HUES64 (cell line): ENCODE measurements around the gene MYRIP.

Source experiments
- H3K27ac ChIP-seq: 2 replicates; pipeline ENCODE4 v1.7.0; 2013; ENCODE audit warnings: low read depth, low read length, inconsistent platforms
- H3K27me3 ChIP-seq: 2 replicates; pipeline ENCODE4 v1.6.1; 2013; ENCODE audit warnings: mild to moderate bottlenecking, low read length; ENCODE audit not compliant: insufficient read depth
- H3K36me3 ChIP-seq: 2 replicates; pipeline ENCODE4 v1.6.1; 2013; ENCODE audit warnings: mild to moderate bottlenecking, low read length; ENCODE audit not compliant: insufficient read depth
- H3K4me1 ChIP-seq: 2 replicates; pipeline ENCODE4 v1.6.1; 2013; ENCODE audit warnings: mild to moderate bottlenecking, low read length, moderate library complexity; ENCODE audit not compliant: insufficient read depth
- H3K4me3 ChIP-seq: 2 replicates; pipeline ENCODE4 v1.5.1; 2013; ENCODE audit warnings: mild to moderate bottlenecking, low read length, moderate library complexity
- H3K9ac ChIP-seq: 2 replicates; pipeline ENCODE4 v1.6.1; 2013; ENCODE audit warnings: mild to moderate bottlenecking, low read depth, low read length
- H3K9me3 ChIP-seq: 2 replicates; pipeline ENCODE4 v1.6.1; 2013; ENCODE audit warnings: low read depth, low read length; ENCODE audit not compliant: insufficient read depth
- WGBS: fragments of 150-250, 120-280 bp; methylation state at CpG from one replicate; pipeline ENCODE4 v1.1.7; 2013; ENCODE audit warnings: missing lambda C conversion rate; 5-methylcytosine and 5-hydroxymethylcytosine counted together

Gene MYRIP

DNA sequence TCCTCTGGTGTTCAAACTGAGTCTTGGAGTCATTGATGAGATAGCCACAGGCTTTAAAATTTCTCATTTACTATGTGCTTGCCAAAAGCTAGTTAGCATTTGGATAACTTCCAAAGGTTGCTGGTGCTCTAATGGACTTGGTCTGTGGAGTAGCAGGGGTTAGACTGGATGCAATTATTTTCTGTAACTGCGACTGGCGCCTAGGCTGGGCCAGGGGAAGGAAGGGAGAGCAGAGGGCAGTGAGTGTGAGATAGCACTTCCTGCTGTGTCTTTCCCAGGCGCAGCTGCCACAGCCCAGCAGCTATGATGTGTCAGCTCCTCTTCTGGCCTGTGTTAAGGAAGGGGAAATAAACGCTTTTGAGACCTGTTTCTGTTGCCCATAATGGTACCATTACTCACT, 98.6 kb downstream of the MYRIP start:
- Histone ChIP-seq H3K4me1 (peaks cover 8% of the 10 kb centered on the region; the same call in 1 of the 2 replicates), H3K36me3 (no peaks in the 10 kb centered on the region), H3K27ac (no peak overlapping the region), H3K9me3 (no peaks in the 10 kb centered on the region), H3K9ac (no peak overlapping the region), H3K27me3 (no peaks in the 10 kb centered on the region), H3K4me3 (no peak overlapping the region)
- 80% methylated on average over 4 of the region's 4 CpGs for WGBS

DNA sequence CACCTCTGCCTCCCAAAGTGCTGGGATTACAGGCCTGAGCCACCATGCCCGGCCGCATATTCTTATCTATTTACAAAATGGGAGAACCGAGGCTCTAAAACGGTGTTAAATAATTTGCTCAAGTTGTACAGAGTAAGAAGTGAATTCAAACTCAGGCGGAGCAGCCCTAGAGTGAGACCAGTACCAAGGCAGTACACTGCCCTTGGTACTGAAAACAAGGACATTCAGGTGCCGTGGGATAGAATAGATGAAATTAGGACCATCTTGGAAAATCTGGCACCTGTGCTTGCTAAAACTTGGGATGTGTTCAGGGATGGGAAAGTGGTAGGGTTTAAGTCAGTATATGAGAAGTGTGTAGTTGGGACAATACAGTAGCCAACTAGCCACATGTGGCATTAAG, 100.7 kb downstream of the MYRIP start:
- 81% methylated on average over 6 of the region's 6 CpGs for WGBS
- Histone ChIP-seq H3K4me3 (no peak overlapping the region), H3K36me3 (no peaks in the 10 kb centered on the region), H3K4me1 (peaks cover 8% of the 10 kb centered on the region; the same call in 1 of the 2 replicates), H3K27me3 (no peaks in the 10 kb centered on the region), H3K9ac (no peak overlapping the region), H3K9me3 (no peaks in the 10 kb centered on the region), H3K27ac (no peak overlapping the region)

DNA sequence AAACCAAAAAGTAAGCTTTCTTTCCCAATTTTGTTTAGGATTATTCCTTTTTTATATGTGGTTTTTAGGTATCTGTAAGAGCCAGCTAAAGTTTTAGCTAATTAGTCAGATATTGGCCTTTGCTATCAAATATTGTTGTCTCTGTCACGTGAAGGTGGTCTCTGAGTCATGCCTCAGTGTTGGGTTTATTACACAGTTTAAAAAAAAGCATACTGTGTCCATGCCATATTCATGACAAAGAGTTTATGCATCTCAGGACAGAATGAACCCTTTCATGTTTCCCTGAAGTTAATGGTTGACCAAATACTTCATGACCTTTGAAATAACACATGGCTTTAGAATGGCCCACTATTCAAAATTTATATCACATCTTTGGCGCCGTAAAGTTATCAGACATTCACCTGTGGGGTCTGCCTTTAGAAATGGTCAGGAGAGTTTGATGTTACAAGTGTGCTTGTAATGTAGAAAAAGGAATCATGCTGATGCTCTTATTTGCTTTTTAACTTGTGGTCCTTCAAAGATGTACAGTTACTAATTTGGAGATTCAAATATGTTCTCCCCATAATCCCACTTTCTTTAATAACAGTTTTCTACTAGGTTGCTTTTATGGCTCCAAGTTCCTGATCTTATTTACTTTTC, 101.5 kb downstream of the MYRIP start:
- 89% methylated on average over 3 of the region's 3 CpGs for WGBS
- no peak overlapping the region for H3K27ac ChIP-seq
- H3K27me3 ChIP-seq = no peaks in the 10 kb centered on the region
- no peaks in the 10 kb centered on the region for H3K9me3 ChIP-seq
- H3K9ac ChIP-seq = no peak overlapping the region
- H3K36me3 ChIP-seq = no peaks in the 10 kb centered on the region
- H3K4me1 ChIP-seq = peaks cover 8% of the 10 kb centered on the region; the same call in 1 of the 2 replicates
- no peak overlapping the region for H3K4me3 ChIP-seq

DNA sequence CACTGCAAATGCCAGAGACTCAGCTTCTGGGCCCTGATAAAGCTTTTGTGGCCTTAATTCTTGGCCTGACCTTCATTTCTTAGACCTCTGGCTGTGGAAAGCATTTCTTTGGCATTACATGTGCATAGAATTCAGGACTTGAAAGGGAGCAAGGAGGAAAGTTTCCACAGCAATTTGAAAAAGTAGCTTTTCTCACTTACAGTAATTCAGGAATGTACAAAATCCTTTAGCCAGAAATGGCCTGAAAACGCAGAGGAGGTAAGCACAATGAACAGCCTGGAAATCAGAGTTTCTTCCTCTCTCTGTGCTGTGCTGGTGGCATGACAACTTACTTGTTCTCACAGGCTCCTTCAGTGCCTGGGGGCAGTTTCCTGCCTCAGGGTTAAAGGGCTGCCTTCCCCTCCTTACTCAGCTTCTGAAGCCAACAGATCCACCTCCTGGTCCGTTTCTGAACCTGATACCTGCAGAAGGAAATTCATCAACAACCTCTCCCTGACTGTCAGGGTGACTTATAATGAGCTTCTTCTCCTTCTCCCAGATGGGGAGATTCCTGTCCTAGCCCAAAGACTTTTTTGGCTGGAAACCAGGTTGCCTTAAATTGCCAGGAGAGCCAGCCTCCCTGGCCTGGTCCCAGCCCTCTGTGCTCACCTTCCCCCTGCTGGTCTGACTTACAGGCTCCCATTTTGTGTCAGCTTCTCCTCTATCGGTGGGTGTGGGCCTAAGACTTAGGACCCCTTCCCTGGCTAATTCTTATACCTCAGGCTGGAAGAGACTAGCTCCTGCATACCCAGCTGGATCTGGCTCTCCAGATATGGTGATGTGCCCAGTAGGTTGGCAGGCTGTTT, 102.3 kb downstream of the MYRIP start:
- H3K9me3 ChIP-seq = no peaks in the 10 kb centered on the region
- H3K4me1 ChIP-seq = peaks cover 8% of the 10 kb centered on the region; the same call in 1 of the 2 replicates
- 84% methylated on average over 3 of the region's 3 CpGs for WGBS
- no peak overlapping the region for H3K27ac ChIP-seq
- H3K4me3 ChIP-seq = no peak overlapping the region
- no peaks in the 10 kb centered on the region for H3K36me3 ChIP-seq
- H3K9ac ChIP-seq = no peak overlapping the region
- H3K27me3 ChIP-seq = no peaks in the 10 kb centered on the region

DNA sequence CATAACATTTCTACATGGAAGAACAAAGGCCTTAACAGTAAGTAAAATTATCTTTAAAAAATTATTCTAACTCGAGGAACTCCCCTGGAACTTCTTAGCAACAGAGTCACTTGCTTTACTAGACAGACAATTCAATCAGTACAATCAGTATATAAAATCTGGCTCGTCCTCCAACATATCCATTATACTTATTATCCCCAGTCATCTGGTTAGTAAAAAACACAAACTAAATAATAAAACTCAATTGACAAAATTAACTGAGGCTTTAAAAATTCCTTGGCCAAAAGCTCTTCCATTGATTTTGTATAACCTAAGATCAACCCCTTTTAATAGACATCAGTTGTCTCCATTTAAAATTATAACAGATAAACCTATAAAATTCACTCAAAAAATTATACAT, 105.6 kb downstream of the MYRIP start:
- Histone ChIP-seq H3K4me3 (no peak overlapping the region), H3K36me3 (no peaks in the 10 kb centered on the region), H3K27ac (no peak overlapping the region), H3K27me3 (no peaks in the 10 kb centered on the region), H3K4me1 (peaks cover 8% of the 10 kb centered on the region; the same call in 1 of the 2 replicates), H3K9me3 (no peaks in the 10 kb centered on the region), H3K9ac (no peak overlapping the region)
- WGBS = 83% methylated on average over 2 of the region's 2 CpGs

DNA sequence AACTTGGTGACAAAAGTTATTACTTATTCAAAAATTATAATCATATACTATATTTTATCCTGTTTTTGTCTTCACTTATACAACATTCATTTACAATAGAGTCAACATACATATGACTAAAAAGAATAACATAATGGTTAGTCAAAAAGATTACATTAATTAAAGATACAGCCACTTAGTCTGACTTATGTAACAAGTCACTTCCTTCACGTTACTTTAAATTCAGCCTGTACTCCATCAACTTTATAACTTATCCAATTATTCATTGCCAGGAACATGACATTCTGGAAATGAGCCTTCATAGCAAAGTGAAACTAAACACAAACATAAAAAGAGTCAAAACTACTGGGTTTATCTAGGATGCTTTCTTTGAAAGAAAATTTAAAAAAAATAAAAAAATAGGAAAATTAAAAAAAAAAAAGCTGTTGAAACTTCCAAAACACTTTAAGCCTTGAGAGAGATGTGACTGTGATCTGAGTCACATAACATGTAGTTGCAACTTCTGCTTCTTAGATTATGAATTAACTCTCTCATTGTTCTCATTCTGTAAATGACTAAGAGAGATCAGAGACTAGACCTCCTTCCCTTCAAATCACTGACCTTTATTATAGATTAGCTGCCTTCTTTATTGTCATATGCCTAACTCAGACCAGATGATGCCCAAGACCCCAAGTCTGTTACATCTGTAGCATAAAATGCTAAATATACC, 107.8 kb downstream of the MYRIP start:
- Histone ChIP-seq H3K9me3 (no peaks in the 10 kb centered on the region), H3K36me3 (no peaks in the 10 kb centered on the region), H3K4me1 (no peaks in the 10 kb centered on the region), H3K4me3 (no peak overlapping the region), H3K9ac (no peak overlapping the region), H3K27ac (no peak overlapping the region), H3K27me3 (no peaks in the 10 kb centered on the region)
- 94% methylated on average over 1 of the region's 1 CpG for WGBS

DNA sequence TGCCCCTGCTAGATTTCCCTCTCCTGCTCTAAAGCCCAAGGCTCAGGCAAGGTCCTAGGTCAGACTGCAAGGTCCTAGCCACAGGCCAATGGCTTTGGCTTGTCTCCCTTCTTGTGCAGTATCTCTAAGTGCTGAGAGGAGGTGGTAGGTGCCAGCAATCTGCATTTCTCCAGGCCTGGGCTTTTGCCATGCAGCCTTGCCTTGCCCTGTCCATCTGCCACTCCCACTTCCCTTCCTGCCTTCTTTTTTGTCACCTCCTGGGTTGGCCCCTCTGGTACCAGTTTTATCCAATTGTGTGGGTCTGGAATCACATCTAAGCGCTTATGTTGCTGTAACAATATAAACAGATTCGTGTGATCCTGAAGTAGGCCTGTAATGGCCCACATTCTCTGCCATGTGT, 109.9 kb downstream of the MYRIP start:
- Histone ChIP-seq H3K4me1 (no peaks in the 10 kb centered on the region), H3K36me3 (no peaks in the 10 kb centered on the region), H3K9me3 (no peaks in the 10 kb centered on the region), H3K27ac (no peak overlapping the region), H3K4me3 (no peak overlapping the region), H3K27me3 (no peaks in the 10 kb centered on the region), H3K9ac (no peak overlapping the region)
- WGBS = 91% methylated on average over 2 of the region's 2 CpGs

DNA sequence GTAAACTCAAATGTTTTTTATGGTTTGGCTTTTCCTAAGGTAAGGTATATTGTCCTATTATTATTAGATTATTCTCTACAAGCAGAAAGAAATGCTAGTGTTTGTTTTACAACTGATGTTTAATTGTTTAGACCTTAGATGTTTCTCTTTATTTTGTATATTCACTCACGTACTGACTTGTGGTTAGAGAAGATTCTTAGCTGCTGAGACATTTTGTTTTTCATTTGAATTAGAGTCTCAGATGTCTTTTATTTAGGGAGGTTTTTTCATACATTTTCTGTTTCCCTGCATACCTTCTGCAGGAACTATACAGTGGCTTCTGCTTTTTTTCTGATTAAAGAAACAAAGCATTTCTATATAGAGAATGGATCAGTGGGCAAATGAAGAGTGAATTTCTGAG, 110.9 kb downstream of the MYRIP start:
- WGBS = 100% methylated on average over 1 of the region's 1 CpG
- H3K4me1 ChIP-seq = no peaks in the 10 kb centered on the region
- H3K27ac ChIP-seq = no peak overlapping the region
- H3K4me3 ChIP-seq = no peak overlapping the region
- no peaks in the 10 kb centered on the region for H3K9me3 ChIP-seq
- no peaks in the 10 kb centered on the region for H3K36me3 ChIP-seq
- H3K27me3 ChIP-seq = no peaks in the 10 kb centered on the region
- H3K9ac ChIP-seq = no peak overlapping the region

DNA sequence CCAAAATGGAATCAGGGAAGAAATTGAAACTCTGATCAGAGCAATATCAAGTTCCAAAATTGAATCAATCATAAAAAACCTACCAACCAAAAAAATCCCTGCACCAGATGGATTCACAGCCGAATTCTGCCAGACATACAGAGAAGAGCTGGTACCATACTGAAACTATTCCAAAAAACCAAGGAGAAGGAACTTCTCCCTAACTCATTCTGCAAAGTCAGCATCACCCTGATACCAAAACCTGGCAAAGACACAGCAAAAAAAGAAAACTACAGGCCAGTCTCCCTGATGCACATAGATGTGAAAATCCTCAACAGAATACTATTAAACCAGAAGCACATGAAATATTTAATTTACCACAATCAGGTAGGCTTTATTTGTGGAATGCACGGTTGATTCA, 118.1 kb downstream of the MYRIP start:
- Histone ChIP-seq H3K9ac (no peak overlapping the region), H3K27me3 (no peaks in the 10 kb centered on the region), H3K27ac (no peak overlapping the region), H3K4me1 (no peaks in the 10 kb centered on the region), H3K4me3 (no peak overlapping the region), H3K36me3 (no peaks in the 10 kb centered on the region), H3K9me3 (no peaks in the 10 kb centered on the region)
- 43% methylated on average over 2 of the region's 2 CpGs for WGBS

DNA sequence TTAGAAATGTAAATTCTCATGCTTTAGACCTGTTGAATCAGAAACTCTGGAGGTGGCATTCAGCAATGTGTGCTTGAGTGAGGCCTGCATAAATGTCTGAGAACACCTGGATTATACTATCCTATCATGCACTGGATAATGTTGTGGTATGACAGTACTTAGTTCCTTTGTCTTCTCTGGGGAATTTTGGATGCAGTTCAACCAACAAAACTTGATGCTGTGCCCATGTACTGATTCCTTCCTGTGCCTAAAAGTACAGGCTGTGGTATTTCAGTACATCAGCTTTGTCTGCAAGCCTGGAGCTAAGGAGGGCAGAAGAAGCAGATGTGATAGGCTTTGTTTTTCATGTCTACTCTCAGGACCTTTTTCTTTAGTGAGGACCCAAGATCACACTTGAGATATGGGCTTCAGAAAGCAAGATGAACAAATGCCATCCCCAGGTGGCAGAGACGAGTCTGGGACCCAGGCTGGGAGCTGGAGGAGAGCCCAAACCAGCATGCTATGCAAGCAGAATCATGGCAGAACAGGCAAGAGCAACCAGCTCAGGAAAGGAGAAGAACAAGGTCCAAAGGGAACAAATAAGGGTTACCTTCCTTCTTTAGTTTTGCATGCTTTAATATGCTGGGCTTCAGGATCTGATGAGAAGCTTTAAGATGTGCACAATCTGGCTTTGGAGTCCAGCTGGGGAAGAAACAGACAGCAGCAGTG, 124.7 kb downstream of the MYRIP start:
- Histone ChIP-seq H3K27ac (no peak overlapping the region), H3K4me3 (no peak overlapping the region), H3K27me3 (no peaks in the 10 kb centered on the region), H3K9ac (no peak overlapping the region), H3K4me1 (no peaks in the 10 kb centered on the region; the same call in 1 of the 2 replicates), H3K9me3 (no peaks in the 10 kb centered on the region), H3K36me3 (no peaks in the 10 kb centered on the region)
- WGBS = 91% methylated on average over 1 of the region's 1 CpG

DNA sequence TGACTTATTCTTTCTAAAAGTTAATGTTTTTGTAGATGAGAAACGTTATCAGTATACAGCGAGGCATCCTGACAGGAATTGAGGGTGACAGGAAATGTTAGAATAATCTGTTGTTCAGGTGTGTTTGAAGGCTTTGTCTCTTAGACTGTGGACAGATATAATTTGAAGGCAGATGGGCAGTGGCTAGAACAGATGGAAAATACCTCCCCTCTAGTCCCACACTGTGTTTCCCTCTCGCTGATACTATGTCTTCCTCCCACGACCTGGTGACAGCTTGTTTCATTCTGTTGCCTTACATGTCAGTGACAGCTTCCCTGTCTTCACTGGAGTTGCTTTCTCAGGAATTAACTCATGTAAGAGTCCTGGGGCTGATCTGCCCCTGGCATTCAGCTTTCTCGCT, 125.3 kb downstream of the MYRIP start:
- H3K9ac ChIP-seq = no peak overlapping the region
- 93% methylated on average over 5 of the region's 5 CpGs for WGBS
- no peaks in the 10 kb centered on the region for H3K27me3 ChIP-seq
- no peaks in the 10 kb centered on the region for H3K36me3 ChIP-seq
- no peak overlapping the region for H3K4me3 ChIP-seq
- H3K27ac ChIP-seq = no peak overlapping the region
- H3K4me1 ChIP-seq = no peaks in the 10 kb centered on the region; the same call in 1 of the 2 replicates
- no peaks in the 10 kb centered on the region for H3K9me3 ChIP-seq
